Measurements from ENCODE around the gene COX8C. TPM values are rescaled to one million over a fixed set of nuclear protein-coding genes. Genes with fewer than 3 reads are reported as not detected.

The COX8C gene
- total RNA-seq, 2 donors from 2014 or later, result not detected

DNA sequence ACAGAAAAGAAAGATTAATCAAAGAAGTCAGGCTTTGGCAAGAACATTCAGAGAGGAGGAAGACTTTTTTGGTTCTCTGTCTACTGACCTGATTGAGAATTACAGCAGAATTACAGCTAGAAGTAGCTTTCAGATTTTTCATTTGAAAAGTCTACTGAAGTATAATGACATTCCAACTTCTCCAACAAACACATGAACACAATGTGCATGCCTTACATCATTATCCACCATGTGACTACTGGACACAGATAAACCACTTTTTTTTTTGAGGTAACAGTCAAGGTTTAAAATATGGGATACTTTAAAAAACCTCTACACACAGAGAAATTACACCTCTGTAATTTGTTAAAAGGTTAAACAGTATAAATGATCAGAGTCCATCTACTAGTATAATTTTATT lies 26.5 kb upstream of the COX8C start:
- intact Hi-C loops (cut with DNase I), result no loop called here
- DNase-seq, result no peak
- TF ChIP-seq, protein P1, sequence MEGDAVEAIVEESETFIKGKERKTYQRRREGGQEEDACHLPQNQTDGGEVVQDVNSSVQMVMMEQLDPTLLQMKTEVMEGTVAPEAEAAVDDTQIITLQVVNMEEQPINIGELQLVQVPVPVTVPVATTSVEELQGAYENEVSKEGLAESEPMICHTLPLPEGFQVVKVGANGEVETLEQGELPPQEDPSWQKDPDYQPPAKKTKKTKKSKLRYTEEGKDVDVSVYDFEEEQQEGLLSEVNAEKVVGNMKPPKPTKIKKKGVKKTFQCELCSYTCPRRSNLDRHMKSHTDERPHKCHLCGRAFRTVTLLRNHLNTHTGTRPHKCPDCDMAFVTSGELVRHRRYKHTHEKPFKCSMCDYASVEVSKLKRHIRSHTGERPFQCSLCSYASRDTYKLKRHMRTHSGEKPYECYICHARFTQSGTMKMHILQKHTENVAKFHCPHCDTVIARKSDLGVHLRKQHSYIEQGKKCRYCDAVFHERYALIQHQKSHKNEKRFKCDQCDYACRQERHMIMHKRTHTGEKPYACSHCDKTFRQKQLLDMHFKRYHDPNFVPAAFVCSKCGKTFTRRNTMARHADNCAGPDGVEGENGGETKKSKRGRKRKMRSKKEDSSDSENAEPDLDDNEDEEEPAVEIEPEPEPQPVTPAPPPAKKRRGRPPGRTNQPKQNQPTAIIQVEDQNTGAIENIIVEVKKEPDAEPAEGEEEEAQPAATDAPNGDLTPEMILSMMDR (IDR thresholded peaks at IDR 0.05), result no peak
- no peak overlapping the region for H3K4me3 ChIP-seq
- H3K4me1 ChIP-seq, result peaks cover 3% of the 10 kb centered on the region
- H3K9me3 ChIP-seq, result no peaks in the 10 kb centered on the region
- H3K36me3 ChIP-seq, result no peaks in the 10 kb centered on the region
- no peak overlapping the region for H3K9ac ChIP-seq (ENCODE audit: low read depth in 2 of 2, low read length in 2 of 2)
- H3K27ac ChIP-seq, result no peak overlapping the region
- no peaks in the 10 kb centered on the region for H3K27me3 ChIP-seq

DNA sequence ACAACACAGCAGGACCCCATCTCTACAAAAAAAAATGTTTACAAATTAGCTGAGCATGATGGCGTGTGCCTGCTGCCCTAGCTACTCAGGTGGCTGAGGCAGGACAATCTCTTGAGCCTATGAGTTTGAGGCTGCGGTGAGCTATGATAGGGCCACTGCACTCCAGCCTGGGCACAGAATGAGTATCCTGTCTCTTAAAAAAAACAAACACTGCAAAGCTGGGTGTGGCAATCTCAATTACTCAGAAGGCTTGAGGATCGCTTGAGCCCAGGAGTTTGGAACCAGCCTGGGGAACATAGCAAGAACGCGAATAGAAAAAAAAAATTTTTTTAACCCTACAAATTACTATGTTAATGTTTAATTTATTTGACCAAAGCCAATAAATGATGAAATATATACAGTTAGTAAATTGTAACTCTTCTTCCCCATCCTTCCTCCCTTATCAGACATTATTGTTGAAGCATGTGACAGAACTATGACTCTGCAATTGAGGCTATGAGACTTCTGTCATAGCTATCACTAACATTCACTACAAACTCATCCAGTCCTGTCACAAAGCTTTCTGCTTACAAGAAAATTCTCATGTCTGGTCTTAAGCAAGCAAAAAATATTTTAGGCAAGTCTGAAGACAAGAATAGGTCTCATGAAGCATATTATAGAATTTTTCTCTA lies 23.9 kb upstream of the COX8C start:
- intact Hi-C loops (cut with DNase I), result no loop called here
- H3K27ac ChIP-seq, result no peak overlapping the region
- H3K27me3 ChIP-seq, result no peaks in the 10 kb centered on the region
- no peaks in the 10 kb centered on the region for H3K4me1 ChIP-seq
- DNase-seq, result no peak
- TF ChIP-seq, protein P1 (IDR thresholded peaks at IDR 0.05), result no peak
- H3K4me3 ChIP-seq, result no peak overlapping the region
- no peak overlapping the region for H3K9ac ChIP-seq (ENCODE audit: low read depth in 2 of 2, low read length in 2 of 2)
- no peaks in the 10 kb centered on the region for H3K36me3 ChIP-seq
- no peaks in the 10 kb centered on the region for H3K9me3 ChIP-seq

DNA sequence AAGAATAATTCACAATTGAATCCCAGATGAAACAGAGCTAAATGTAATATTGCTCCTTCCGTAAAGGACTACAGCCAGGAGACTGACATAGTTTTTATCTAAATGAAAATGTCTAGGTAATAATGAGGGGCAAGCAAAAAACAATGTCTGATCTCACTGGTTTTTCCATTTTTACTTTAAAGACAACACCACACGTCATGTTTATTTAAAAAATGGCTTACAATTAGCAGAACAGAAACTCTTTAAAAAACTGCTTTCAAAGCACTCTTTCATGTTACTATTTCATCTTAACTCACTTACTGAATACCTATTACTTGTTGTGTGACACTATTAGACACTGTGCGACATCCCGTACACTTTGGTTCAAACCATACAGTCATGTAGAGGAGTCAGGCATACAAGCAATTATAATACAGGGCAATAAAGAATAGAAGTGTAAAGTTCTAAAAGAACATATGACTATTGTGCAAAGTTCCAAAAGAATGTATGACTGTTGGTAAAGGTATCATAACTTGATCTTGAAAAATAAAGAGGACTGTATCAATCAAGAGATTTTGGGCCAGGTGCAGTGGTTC lies 23.3 kb upstream of the COX8C start:
- H3K36me3 ChIP-seq, result no peaks in the 10 kb centered on the region
- no peaks in the 10 kb centered on the region for H3K4me1 ChIP-seq
- H3K27me3 ChIP-seq, result no peaks in the 10 kb centered on the region
- intact Hi-C loops (cut with DNase I), result no loop called here
- no peak overlapping the region for H3K27ac ChIP-seq
- no peak overlapping the region for H3K4me3 ChIP-seq
- TF ChIP-seq, protein P1 (IDR thresholded peaks at IDR 0.05), result no peak
- H3K9ac ChIP-seq (ENCODE audit: low read depth in 2 of 2, low read length in 2 of 2), result no peak overlapping the region
- H3K9me3 ChIP-seq, result no peaks in the 10 kb centered on the region
- no peak for DNase-seq

DNA sequence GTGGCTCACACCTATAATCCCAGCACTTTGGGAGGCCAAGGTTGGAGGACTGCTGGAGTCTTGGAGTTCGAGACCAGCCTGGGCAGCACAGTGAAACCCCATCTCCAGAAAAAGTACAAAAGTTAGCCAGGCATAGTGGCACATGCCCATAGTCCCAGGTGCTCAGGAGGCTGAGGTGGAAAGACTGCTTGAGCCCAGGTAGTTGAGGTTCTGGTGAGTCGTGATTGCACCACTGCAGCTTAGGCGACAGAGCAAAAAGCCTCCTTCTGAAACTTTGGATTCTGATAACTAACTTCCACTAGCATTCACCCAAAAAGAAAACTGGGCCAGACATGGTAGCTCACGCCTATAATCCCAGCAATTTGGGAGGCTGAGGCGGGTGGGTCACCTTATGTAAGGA lies 20.8 kb upstream of the COX8C start:
- TF ChIP-seq, protein P1 (IDR thresholded peaks at IDR 0.05), result no peak
- no peaks in the 10 kb centered on the region for H3K36me3 ChIP-seq
- H3K27ac ChIP-seq, result no peak overlapping the region
- no peaks in the 10 kb centered on the region for H3K9me3 ChIP-seq
- no peak overlapping the region for H3K9ac ChIP-seq (ENCODE audit: low read depth in 2 of 2, low read length in 2 of 2)
- DNase-seq, result no peak
- no peak overlapping the region for H3K4me3 ChIP-seq
- no peaks in the 10 kb centered on the region for H3K27me3 ChIP-seq
- H3K4me1 ChIP-seq, result peaks cover 6% of the 10 kb centered on the region
- intact Hi-C loops (cut with DNase I), result no loop called here

DNA sequence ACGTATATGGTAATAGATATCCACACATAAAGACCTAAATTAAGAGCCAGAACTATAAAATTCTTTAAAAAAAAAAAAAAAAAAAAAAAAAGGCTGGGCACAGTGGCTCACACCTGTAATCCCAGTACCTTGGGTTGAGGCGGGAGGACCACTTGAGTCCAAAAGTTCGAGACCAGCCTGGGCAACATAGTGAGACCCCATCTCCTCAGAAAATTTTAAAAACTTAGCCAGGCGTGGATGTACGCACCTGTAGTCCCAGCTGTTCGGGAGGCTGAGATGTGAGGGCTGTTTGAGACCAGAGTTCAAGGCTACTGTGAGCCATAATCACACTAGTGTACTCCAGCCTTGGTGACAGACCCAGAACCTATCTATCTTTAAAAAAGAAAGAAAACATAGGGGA lies 18.4 kb upstream of the COX8C start:
- H3K9ac ChIP-seq (ENCODE audit: low read depth in 2 of 2, low read length in 2 of 2), result no peak overlapping the region
- intact Hi-C loops (cut with DNase I), result no loop called here

More for the DNA sequence above, 18.4 kb upstream of the COX8C start:
- TF ChIP-seq, protein P1 (IDR thresholded peaks at IDR 0.05), result no peak
- no peak overlapping the region for H3K4me3 ChIP-seq
- H3K4me1 ChIP-seq, result peaks cover 6% of the 10 kb centered on the region
- no peak for DNase-seq
- no peak overlapping the region for H3K27ac ChIP-seq
- H3K9me3 ChIP-seq, result no peaks in the 10 kb centered on the region
- H3K36me3 ChIP-seq, result no peaks in the 10 kb centered on the region
- H3K27me3 ChIP-seq, result no peaks in the 10 kb centered on the region

Data from colonic mucosa (tissue), 4 donors.